Activated gamma-delta T cell treated with anti-CD3 and anti-CD28 coated beads, Interleukin-2, amount 50 U/mL, for 16 hours (primary cell): ENCODE data around the gene TMEM154.

ENCODE experiments used
- DNase-seq: peaks from one replicate; pipeline ENCODE4 v3.0.0-alpha.2; 2020; ENCODE audit warnings: low read depth

Gene TMEM154

GRCh38 chr4:152693871-152694270, 14.1 kb upstream of the TMEM154 start:
- DNase-seq, result no peak

- DNase-seq, result no peak
Observed at GRCh38 chr4:152691761-152692160, 12.0 kb upstream of the TMEM154 start.

GRCh38 chr4:152690706-152691651, 11.2 kb upstream of the TMEM154 start:
- DNase-seq, result no peak

GRCh38 chr4:152689615-152690501, 10.1 kb upstream of the TMEM154 start:
- no peak for DNase-seq

GRCh38 chr4:152687974-152688599, 8.3 kb upstream of the TMEM154 start:
- DNase-seq, result no peak

- no peak for DNase-seq
Observed at GRCh38 chr4:152686452-152687013, 6.7 kb upstream of the TMEM154 start.

- DNase-seq, result no peak
Observed at GRCh38 chr4:152684587-152684986, 4.8 kb upstream of the TMEM154 start.

GRCh38 chr4:152684007-152684406, 4.2 kb upstream of the TMEM154 start:
- DNase-seq, result no peak

GRCh38 chr4:152682143-152682941, 2.5 kb upstream of the TMEM154 start:
- no peak for DNase-seq

- DNase-seq, result no peak
Observed at GRCh38 chr4:152680988-152681603, 1.3 kb upstream of the TMEM154 start.

- no peak for DNase-seq
Observed at GRCh38 chr4:152678841-152679240, 956 bp downstream of the TMEM154 start.

- no peak for DNase-seq
Observed at GRCh38 chr4:152677117-152677516, 2.7 kb downstream of the TMEM154 start.

- DNase-seq, result no peak
Observed at GRCh38 chr4:152676052-152676854, 3.5 kb downstream of the TMEM154 start.

GRCh38 chr4:152674359-152674758, 5.4 kb downstream of the TMEM154 start:
- DNase-seq, result no peak

GRCh38 chr4:152673489-152673888, 6.3 kb downstream of the TMEM154 start:
- DNase-seq, result no peak

- no peak for DNase-seq
Observed at GRCh38 chr4:152672206-152673092, 7.3 kb downstream of the TMEM154 start.

GRCh38 chr4:152668338-152668964, 11.3 kb downstream of the TMEM154 start:
- DNase-seq, result no peak

- DNase-seq, result no peak
Observed at GRCh38 chr4:152667781-152668180, 12.0 kb downstream of the TMEM154 start.
